Neural cell (in vitro differentiated cells): ENCODE data around the gene RTN4R. TPM values are rescaled to one million over a fixed set of nuclear protein-coding genes. Genes with fewer than 3 reads are reported as not detected.

ENCODE experiments used
- H2AFZ ChIP-seq: fragments of 200-600, 300-800 bp; sonication (generic), shearing (Covaris generic); 2 replicates; pipeline ENCODE4 v1.6.0; 2014; ENCODE audit warnings: low read depth, mild to moderate bottlenecking, antibody characterized with exemption, low read length, moderate library complexity
- H3F3A ChIP-seq: fragments of 200-600 bp; shearing (Covaris generic); 2 replicates; pipeline ENCODE4 v1.6.1; 2016; ENCODE audit warnings: mild to moderate bottlenecking, moderate library complexity, mixed read lengths, antibody characterized with exemption, low read length; ENCODE audit not compliant: insufficient read depth, poor library complexity, severe bottlenecking
- H3K27ac ChIP-seq: fragments of 200-600, 300-800 bp; sonication (generic), shearing (Covaris generic); 2 replicates; pipeline ENCODE4 v1.5.1; 2014; ENCODE audit warnings: mild to moderate bottlenecking, low read length, moderate library complexity
- H3K27me3 ChIP-seq: fragments of 300-800, 200-600 bp; sonication (generic), shearing (Covaris generic); 2 replicates; pipeline ENCODE4 v1.6.0; 2014; ENCODE audit warnings: mild to moderate bottlenecking, low read depth, low read length, moderate library complexity; ENCODE audit not compliant: insufficient read depth
- H3K36me3 ChIP-seq: fragments of 300-800, 200-600 bp; sonication (generic), shearing (Covaris generic); 2 replicates; pipeline ENCODE4 v1.5.1; 2014; ENCODE audit warnings: mild to moderate bottlenecking, antibody characterized with exemption, low read length, moderate library complexity; ENCODE audit not compliant: insufficient read depth
- H3K4me2 ChIP-seq: fragments of 300-800, 200-600 bp; sonication (generic), shearing (Covaris generic); 2 replicates; pipeline ENCODE4 v1.6.0; 2014; ENCODE audit warnings: mild to moderate bottlenecking, low read length
- H3K4me3 ChIP-seq: fragments of 300-800, 200-600 bp; sonication (generic), shearing (Covaris generic); 2 replicates; pipeline ENCODE4 v1.5.1; 2014; ENCODE audit warnings: mild to moderate bottlenecking, low read length, moderate library complexity
- H3K79me2 ChIP-seq: fragments of 200-600 bp; shearing (Covaris generic); replicated peaks from 2 replicates; pipeline ENCODE4 v1.6.0; 2014; ENCODE audit warnings: mild to moderate bottlenecking, low read length, moderate library complexity; ENCODE audit not compliant: insufficient read depth
- H3K9ac ChIP-seq: fragments of 300-800, 200-600 bp; sonication (generic), shearing (Covaris generic); 2 replicates; pipeline ENCODE4 v1.6.1; 2016; ENCODE audit warnings: mild to moderate bottlenecking, low read length, mixed read lengths
- H3K9me2 ChIP-seq: fragments of 200-600 bp; shearing (Covaris generic); 2 replicates; pipeline ENCODE4 v1.6.1; 2016; ENCODE audit warnings: mild to moderate bottlenecking, low read length, mixed read lengths; ENCODE audit not compliant: insufficient read depth
- H3K9me3 ChIP-seq: fragments of 200-600, 300-800 bp; sonication (generic), shearing (Covaris generic); 2 replicates; pipeline ENCODE4 v1.6.1; 2016; ENCODE audit warnings: mild to moderate bottlenecking, mixed run types, low read length, moderate library complexity, mixed read lengths
- H4K20me1 ChIP-seq: fragments of 200-600 bp; shearing (Covaris generic); 2 replicates; pipeline ENCODE4 v1.6.1; 2016; ENCODE audit warnings: mild to moderate bottlenecking, mixed run types; ENCODE audit not compliant: insufficient read depth
- CTCF ChIP-seq: fragments of 450-650 bp; IDR thresholded peaks from 2 replicates; pipeline ENCODE4 v1.5.1; 2014; ENCODE audit warnings: antibody characterized with exemption, mild to moderate bottlenecking, moderate library complexity; ENCODE audit not compliant: poor library complexity, severe bottlenecking
- EP300 ChIP-seq: fragments of 450-650 bp; conservative IDR thresholded peaks from 2 replicates; pipeline ENCODE4 v1.6.1; 2014; ENCODE audit warnings: antibody characterized with exemption, mild to moderate bottlenecking, moderate library complexity; ENCODE audit not compliant: poor library complexity, severe bottlenecking
- EZH2 ChIP-seq: fragments of 200-600, 300-800 bp; shearing (Covaris generic), sonication (generic); IDR thresholded peaks from 2 replicates; pipeline ENCODE4 v1.6.1; 2014; ENCODE audit warnings: antibody characterized with exemption, low read length, borderline replicate concordance, mild to moderate bottlenecking; ENCODE audit not compliant: insufficient read depth, poor library complexity, severe bottlenecking
- MXI1 ChIP-seq: fragments of 450-650 bp; conservative IDR thresholded peaks from 2 replicates; pipeline ENCODE4 v1.6.1; 2014; ENCODE audit warnings: antibody characterized with exemption, mild to moderate bottlenecking; ENCODE audit not compliant: poor library complexity, severe bottlenecking
- POLR2AphosphoS5 ChIP-seq: IDR thresholded peaks from 2 replicates; pipeline ENCODE4 v1.6.1; 2012
- RAD21 ChIP-seq: fragments of 450-650 bp; conservative IDR thresholded peaks from 2 replicates; pipeline ENCODE4 v1.6.1; 2014; ENCODE audit warnings: antibody characterized with exemption, mild to moderate bottlenecking, moderate library complexity
- SMC3 ChIP-seq: fragments of 450-650 bp; conservative IDR thresholded peaks from 2 replicates; pipeline ENCODE4 v1.6.1; 2014; ENCODE audit warnings: antibody characterized with exemption, mild to moderate bottlenecking, moderate library complexity; ENCODE audit not compliant: poor library complexity
- TAF1 ChIP-seq: IDR thresholded peaks from 2 replicates; pipeline ENCODE4 v1.6.1; 2012; ENCODE audit warnings: low read depth
- polyA plus RNA-seq: library from polyadenylated mRNA; depleted of rRNA; stranded (reverse); fragments of >200 nt; gene quantifications from 2 replicates; pipeline ENCODE4 v1.2.3, GENCODE V29; 2014
- TF ChIP-seq, protein P1 (sequence below): IDR thresholded peaks from 2 replicates; pipeline ENCODE4 v1.6.1; 2012; ENCODE audit warnings: borderline replicate concordance

Gene RTN4R
- polyA plus RNA-seq, 1 donor from 2014 or later, result 13.6 TPM

GRCh38 chr22:20203552-20204201 is 64.4 kb downstream of the RTN4R start:
- Histone ChIP-seq H3K27me3 (peaks cover 3% of the 10 kb centered on the region), H4K20me1 (no peaks in the 10 kb centered on the region), H3K79me2 (no peaks in the 10 kb centered on the region), H3K9me3 (no peaks in the 10 kb centered on the region), H3K27ac (no peak overlapping the region), H3F3A (no peaks in the 10 kb centered on the region), H3K4me3 (no peak overlapping the region), H2AFZ (no peak overlapping the region), H3K9me2 (no peaks in the 10 kb centered on the region), H3K4me2 (no peak overlapping the region), H3K36me3 (no peaks in the 10 kb centered on the region), H3K9ac (no peak overlapping the region)
- TF ChIP-seq, protein P1, sequence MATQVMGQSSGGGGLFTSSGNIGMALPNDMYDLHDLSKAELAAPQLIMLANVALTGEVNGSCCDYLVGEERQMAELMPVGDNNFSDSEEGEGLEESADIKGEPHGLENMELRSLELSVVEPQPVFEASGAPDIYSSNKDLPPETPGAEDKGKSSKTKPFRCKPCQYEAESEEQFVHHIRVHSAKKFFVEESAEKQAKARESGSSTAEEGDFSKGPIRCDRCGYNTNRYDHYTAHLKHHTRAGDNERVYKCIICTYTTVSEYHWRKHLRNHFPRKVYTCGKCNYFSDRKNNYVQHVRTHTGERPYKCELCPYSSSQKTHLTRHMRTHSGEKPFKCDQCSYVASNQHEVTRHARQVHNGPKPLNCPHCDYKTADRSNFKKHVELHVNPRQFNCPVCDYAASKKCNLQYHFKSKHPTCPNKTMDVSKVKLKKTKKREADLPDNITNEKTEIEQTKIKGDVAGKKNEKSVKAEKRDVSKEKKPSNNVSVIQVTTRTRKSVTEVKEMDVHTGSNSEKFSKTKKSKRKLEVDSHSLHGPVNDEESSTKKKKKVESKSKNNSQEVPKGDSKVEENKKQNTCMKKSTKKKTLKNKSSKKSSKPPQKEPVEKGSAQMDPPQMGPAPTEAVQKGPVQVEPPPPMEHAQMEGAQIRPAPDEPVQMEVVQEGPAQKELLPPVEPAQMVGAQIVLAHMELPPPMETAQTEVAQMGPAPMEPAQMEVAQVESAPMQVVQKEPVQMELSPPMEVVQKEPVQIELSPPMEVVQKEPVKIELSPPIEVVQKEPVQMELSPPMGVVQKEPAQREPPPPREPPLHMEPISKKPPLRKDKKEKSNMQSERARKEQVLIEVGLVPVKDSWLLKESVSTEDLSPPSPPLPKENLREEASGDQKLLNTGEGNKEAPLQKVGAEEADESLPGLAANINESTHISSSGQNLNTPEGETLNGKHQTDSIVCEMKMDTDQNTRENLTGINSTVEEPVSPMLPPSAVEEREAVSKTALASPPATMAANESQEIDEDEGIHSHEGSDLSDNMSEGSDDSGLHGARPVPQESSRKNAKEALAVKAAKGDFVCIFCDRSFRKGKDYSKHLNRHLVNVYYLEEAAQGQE, result no peak
- TF ChIP-seq RAD21 (no peak), EZH2 (no peak), MXI1 (no peak), POLR2AphosphoS5 (no peak), TAF1 (no peak), EP300 (no peak), CTCF (no peak), SMC3 (no peak)

- H3K4me2 ChIP-seq, result no peak overlapping the region
- no peak overlapping the region for H2AFZ ChIP-seq
- no peaks in the 10 kb centered on the region for H3K9me2 ChIP-seq
- no peaks in the 10 kb centered on the region for H3K9me3 ChIP-seq
- H3K27me3 ChIP-seq, result peaks cover 3% of the 10 kb centered on the region
- H3K4me3 ChIP-seq, result no peak overlapping the region
- TF ChIP-seq POLR2AphosphoS5, result no peak
- no peak for TF ChIP-seq CTCF
- TF ChIP-seq TAF1, result no peak
- no peak for TF ChIP-seq SMC3
- TF ChIP-seq RAD21, result no peak
- no peak for TF ChIP-seq EP300
- TF ChIP-seq, protein P1, result no peak
- TF ChIP-seq EZH2, result no peak
- no peak for TF ChIP-seq MXI1
- no peaks in the 10 kb centered on the region for H3K79me2 ChIP-seq
- no peaks in the 10 kb centered on the region for H3K36me3 ChIP-seq
- H3F3A ChIP-seq, result no peaks in the 10 kb centered on the region
- H3K27ac ChIP-seq, result no peak overlapping the region
- no peak overlapping the region for H3K9ac ChIP-seq
- no peaks in the 10 kb centered on the region for H4K20me1 ChIP-seq
Measured at GRCh38 chr22:20203142-20203551, 65.0 kb downstream of the RTN4R start.
